ENCODE results near the gene LHFPL3. TPM values are rescaled to one million over a fixed set of nuclear protein-coding genes. Genes with fewer than 3 reads are reported as not detected.

Gene LHFPL3
- total RNA-seq, 1 experiment from 2014 or later, result 0.83 TPM

DNA sequence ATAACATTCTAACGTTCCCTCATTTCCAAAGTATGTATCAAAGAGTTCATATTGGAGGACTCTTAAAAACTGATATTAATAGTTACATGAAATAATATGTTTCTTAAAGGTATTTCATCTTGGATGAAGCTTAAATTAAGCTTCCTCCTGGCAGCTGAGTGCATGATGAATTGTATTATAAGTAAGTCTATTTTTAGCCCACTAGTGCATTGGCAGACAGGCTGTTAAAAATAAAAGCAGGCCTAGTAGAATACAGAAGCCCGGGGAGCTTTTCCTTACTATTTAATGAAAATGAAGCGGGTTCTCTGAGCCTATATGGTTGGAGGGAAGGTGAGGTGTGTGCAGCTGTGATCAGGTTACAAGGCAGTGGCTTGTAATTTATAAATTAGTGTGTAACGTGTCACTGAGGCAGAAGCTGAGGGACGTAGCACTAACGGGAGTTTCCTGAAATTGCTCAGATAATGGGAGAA, 554.9 kb downstream of the LHFPL3 start (continued):
- TF ChIP-seq, protein P1, sequence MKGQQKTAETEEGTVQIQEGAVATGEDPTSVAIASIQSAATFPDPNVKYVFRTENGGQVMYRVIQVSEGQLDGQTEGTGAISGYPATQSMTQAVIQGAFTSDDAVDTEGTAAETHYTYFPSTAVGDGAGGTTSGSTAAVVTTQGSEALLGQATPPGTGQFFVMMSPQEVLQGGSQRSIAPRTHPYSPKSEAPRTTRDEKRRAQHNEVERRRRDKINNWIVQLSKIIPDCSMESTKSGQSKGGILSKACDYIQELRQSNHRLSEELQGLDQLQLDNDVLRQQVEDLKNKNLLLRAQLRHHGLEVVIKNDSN (CRISPR knock-in tag; IDR thresholded peaks at IDR 0.05), result no peak
- TF ChIP-seq TEAD4 (CRISPR knock-in tag; IDR thresholded peaks at IDR 0.05), result no peak
- TF ChIP-seq, protein P2, sequence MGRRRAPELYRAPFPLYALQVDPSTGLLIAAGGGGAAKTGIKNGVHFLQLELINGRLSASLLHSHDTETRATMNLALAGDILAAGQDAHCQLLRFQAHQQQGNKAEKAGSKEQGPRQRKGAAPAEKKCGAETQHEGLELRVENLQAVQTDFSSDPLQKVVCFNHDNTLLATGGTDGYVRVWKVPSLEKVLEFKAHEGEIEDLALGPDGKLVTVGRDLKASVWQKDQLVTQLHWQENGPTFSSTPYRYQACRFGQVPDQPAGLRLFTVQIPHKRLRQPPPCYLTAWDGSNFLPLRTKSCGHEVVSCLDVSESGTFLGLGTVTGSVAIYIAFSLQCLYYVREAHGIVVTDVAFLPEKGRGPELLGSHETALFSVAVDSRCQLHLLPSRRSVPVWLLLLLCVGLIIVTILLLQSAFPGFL (CRISPR knock-in tag; IDR thresholded peaks at IDR 0.05; ENCODE audit: borderline replicate concordance), result no peak
- TF ChIP-seq GTF2I (CRISPR knock-in tag; conservative IDR thresholded peaks at IDR 0.05), result no peak
- TF ChIP-seq, protein P3, sequence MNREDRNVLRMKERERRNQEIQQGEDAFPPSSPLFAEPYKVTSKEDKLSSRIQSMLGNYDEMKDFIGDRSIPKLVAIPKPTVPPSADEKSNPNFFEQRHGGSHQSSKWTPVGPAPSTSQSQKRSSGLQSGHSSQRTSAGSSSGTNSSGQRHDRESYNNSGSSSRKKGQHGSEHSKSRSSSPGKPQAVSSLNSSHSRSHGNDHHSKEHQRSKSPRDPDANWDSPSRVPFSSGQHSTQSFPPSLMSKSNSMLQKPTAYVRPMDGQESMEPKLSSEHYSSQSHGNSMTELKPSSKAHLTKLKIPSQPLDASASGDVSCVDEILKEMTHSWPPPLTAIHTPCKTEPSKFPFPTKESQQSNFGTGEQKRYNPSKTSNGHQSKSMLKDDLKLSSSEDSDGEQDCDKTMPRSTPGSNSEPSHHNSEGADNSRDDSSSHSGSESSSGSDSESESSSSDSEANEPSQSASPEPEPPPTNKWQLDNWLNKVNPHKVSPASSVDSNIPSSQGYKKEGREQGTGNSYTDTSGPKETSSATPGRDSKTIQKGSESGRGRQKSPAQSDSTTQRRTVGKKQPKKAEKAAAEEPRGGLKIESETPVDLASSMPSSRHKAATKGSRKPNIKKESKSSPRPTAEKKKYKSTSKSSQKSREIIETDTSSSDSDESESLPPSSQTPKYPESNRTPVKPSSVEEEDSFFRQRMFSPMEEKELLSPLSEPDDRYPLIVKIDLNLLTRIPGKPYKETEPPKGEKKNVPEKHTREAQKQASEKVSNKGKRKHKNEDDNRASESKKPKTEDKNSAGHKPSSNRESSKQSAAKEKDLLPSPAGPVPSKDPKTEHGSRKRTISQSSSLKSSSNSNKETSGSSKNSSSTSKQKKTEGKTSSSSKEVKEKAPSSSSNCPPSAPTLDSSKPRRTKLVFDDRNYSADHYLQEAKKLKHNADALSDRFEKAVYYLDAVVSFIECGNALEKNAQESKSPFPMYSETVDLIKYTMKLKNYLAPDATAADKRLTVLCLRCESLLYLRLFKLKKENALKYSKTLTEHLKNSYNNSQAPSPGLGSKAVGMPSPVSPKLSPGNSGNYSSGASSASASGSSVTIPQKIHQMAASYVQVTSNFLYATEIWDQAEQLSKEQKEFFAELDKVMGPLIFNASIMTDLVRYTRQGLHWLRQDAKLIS (CRISPR knock-in tag; IDR thresholded peaks at IDR 0.05; ENCODE audit: borderline replicate concordance), result no peak
- TF ChIP-seq, protein P4, sequence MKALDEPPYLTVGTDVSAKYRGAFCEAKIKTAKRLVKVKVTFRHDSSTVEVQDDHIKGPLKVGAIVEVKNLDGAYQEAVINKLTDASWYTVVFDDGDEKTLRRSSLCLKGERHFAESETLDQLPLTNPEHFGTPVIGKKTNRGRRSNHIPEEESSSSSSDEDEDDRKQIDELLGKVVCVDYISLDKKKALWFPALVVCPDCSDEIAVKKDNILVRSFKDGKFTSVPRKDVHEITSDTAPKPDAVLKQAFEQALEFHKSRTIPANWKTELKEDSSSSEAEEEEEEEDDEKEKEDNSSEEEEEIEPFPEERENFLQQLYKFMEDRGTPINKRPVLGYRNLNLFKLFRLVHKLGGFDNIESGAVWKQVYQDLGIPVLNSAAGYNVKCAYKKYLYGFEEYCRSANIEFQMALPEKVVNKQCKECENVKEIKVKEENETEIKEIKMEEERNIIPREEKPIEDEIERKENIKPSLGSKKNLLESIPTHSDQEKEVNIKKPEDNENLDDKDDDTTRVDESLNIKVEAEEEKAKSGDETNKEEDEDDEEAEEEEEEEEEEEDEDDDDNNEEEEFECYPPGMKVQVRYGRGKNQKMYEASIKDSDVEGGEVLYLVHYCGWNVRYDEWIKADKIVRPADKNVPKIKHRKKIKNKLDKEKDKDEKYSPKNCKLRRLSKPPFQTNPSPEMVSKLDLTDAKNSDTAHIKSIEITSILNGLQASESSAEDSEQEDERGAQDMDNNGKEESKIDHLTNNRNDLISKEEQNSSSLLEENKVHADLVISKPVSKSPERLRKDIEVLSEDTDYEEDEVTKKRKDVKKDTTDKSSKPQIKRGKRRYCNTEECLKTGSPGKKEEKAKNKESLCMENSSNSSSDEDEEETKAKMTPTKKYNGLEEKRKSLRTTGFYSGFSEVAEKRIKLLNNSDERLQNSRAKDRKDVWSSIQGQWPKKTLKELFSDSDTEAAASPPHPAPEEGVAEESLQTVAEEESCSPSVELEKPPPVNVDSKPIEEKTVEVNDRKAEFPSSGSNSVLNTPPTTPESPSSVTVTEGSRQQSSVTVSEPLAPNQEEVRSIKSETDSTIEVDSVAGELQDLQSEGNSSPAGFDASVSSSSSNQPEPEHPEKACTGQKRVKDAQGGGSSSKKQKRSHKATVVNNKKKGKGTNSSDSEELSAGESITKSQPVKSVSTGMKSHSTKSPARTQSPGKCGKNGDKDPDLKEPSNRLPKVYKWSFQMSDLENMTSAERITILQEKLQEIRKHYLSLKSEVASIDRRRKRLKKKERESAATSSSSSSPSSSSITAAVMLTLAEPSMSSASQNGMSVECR (CRISPR knock-in tag; IDR thresholded peaks at IDR 0.05; ENCODE audit: borderline replicate concordance), result no peak
- TF ChIP-seq SMAD3 (CRISPR knock-in tag; IDR thresholded peaks at IDR 0.05; ENCODE audit: borderline replicate concordance), result no peak
- no peak for TF ChIP-seq SMAD4 (CRISPR knock-in tag; IDR thresholded peaks at IDR 0.05)
- TF ChIP-seq, protein P5, sequence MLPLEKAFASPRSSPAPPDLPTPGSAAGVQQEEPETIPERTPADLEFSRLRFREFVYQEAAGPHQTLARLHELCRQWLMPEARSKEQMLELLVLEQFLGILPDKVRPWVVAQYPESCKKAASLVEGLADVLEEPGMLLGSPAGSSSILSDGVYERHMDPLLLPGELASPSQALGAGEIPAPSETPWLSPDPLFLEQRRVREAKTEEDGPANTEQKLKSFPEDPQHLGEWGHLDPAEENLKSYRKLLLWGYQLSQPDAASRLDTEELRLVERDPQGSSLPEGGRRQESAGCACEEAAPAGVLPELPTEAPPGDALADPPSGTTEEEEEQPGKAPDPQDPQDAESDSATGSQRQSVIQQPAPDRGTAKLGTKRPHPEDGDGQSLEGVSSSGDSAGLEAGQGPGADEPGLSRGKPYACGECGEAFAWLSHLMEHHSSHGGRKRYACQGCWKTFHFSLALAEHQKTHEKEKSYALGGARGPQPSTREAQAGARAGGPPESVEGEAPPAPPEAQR (CRISPR knock-in tag; IDR thresholded peaks at IDR 0.05), result no peak
- no peak for TF ChIP-seq ZNF416 (CRISPR knock-in tag; IDR thresholded peaks at IDR 0.05)
- TF ChIP-seq CREB1 (CRISPR knock-in tag; IDR thresholded peaks at IDR 0.05), result no peak
- no peak for TF ChIP-seq TP53 (CRISPR knock-in tag; IDR thresholded peaks at IDR 0.05)
- TF ChIP-seq ELF4 (CRISPR knock-in tag; IDR thresholded peaks at IDR 0.05; ENCODE audit: low read depth), result no peak
- no peak for TF ChIP-seq NR2C2 (CRISPR knock-in tag; IDR thresholded peaks at IDR 0.05)

Measured in WTC11 (cell line).